Activated B cell treated with CpG ODN at 0.5 μM for 24 hours (primary cell): ENCODE results near the gene OMD. TPM values are rescaled to one million over a fixed set of nuclear protein-coding genes. Genes with fewer than 3 reads are reported as not detected.

Source experiments
- ATAC-seq: fragments of 200-7000 bp; cut with Tn5 transposase; one replicate; pipeline ENCODE4 v1.10.0; 2021; ENCODE audit warnings: low read depth, mild to moderate bottlenecking, moderate library complexity
- CTCF ChIA-PET: fragments of 350-600 bp; sonication (Branson Sonifier 250); formaldehyde crosslinking; loops from one replicate; lab custom pipeline; 2021; ENCODE audit warnings: antibody characterized with exemption; lab: Charles Lee
- POLR2A ChIA-PET: fragments of 350-600 bp; sonication (Branson Sonifier 250); formaldehyde crosslinking; loops from one replicate; lab custom pipeline; 2021; ENCODE audit warnings: antibody characterized with exemption; lab: Charles Lee
- DNase-seq: peaks from one replicate; pipeline ENCODE4 v3.0.0; 2022
- H3K27ac Mint-ChIP-seq: one replicate; pipeline ENCODE4 v1.8.0; 2020; ENCODE audit warnings: mixed read lengths
- H3K27me3 Mint-ChIP-seq: one replicate; pipeline ENCODE4 v1.8.0; 2021; ENCODE audit warnings: mixed read lengths
- H3K36me3 Mint-ChIP-seq: one replicate; pipeline ENCODE4 v1.8.0; 2021; ENCODE audit warnings: low read depth, mixed read lengths
- H3K4me1 Mint-ChIP-seq: one replicate; pipeline ENCODE4 v1.8.0; 2021; ENCODE audit warnings: mixed read lengths
- H3K4me3 Mint-ChIP-seq: one replicate; pipeline ENCODE4 v1.8.0; 2020; ENCODE audit warnings: mild to moderate bottlenecking, mixed read lengths
- H3K9me3 Mint-ChIP-seq: one replicate; pipeline ENCODE4 v1.8.0; 2020; ENCODE audit warnings: mixed read lengths
- intact Hi-C: fragments of 100-400 bp; cut with micrococcal nuclease; formaldehyde crosslinking; loops from one replicate; pipeline ENCODE4 v1.15.1; 2024
- total RNA-seq: library from RNA; stranded (reverse); gene quantifications from 2 replicates; pipeline ENCODE4 v1.2.3, GENCODE V29; 2022
- TF ChIP-seq, protein P1 (sequence below): fragments of 200-600 bp; IDR thresholded peaks from one replicate; pipeline ENCODE4 v1.8.0; 2022; ENCODE audit warnings: antibody characterized with exemption, mild to moderate bottlenecking

The OMD gene, protein sequence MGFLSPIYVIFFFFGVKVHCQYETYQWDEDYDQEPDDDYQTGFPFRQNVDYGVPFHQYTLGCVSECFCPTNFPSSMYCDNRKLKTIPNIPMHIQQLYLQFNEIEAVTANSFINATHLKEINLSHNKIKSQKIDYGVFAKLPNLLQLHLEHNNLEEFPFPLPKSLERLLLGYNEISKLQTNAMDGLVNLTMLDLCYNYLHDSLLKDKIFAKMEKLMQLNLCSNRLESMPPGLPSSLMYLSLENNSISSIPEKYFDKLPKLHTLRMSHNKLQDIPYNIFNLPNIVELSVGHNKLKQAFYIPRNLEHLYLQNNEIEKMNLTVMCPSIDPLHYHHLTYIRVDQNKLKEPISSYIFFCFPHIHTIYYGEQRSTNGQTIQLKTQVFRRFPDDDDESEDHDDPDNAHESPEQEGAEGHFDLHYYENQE
- total RNA-seq, result not detected in 2 replicates

DNA sequence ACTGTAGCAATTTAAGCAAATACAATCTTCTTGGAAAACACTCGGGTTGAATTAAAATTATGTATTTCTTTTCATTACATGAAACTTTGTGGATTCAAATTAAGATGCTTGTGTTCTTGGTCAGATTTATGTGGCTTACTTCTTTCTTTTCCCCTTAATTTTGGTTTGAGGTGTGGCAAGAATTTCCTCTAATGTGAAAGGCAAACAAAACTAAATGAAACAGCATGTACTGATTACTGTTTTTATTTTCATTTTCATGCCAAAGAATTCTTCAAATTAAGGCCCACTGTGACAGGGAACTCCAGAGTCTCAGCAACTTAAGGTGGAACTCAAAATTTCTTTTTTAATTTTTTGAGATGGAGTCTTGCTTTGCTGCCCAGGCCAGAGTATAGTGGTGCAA is at the start of gene OMD:
TSS of gene OMD (minus strand) at position 132 of the 400 bp plus-strand sequence. CDS start 6,913 bp downstream, outside the sequence.
- DNase-seq (no peak), ATAC-seq (no peak)
- Mint-ChIP-seq H3K4me3 (no peak within 1 kb of the TSS), H3K36me3 (no peaks in the 10 kb centered on the region), H3K27ac (no peak within 1 kb of the TSS), H3K27me3 (no peaks in the 10 kb centered on the region), H3K4me1 (no peaks in the 10 kb centered on the region), H3K9me3 (no peaks in the 10 kb centered on the region)
- TF ChIP-seq, protein P1, sequence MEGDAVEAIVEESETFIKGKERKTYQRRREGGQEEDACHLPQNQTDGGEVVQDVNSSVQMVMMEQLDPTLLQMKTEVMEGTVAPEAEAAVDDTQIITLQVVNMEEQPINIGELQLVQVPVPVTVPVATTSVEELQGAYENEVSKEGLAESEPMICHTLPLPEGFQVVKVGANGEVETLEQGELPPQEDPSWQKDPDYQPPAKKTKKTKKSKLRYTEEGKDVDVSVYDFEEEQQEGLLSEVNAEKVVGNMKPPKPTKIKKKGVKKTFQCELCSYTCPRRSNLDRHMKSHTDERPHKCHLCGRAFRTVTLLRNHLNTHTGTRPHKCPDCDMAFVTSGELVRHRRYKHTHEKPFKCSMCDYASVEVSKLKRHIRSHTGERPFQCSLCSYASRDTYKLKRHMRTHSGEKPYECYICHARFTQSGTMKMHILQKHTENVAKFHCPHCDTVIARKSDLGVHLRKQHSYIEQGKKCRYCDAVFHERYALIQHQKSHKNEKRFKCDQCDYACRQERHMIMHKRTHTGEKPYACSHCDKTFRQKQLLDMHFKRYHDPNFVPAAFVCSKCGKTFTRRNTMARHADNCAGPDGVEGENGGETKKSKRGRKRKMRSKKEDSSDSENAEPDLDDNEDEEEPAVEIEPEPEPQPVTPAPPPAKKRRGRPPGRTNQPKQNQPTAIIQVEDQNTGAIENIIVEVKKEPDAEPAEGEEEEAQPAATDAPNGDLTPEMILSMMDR, result no peak
- ChIA-PET CTCF (no interaction called here), POLR2A (no interaction called here)
- intact Hi-C loops, result no loop called here

DNA sequence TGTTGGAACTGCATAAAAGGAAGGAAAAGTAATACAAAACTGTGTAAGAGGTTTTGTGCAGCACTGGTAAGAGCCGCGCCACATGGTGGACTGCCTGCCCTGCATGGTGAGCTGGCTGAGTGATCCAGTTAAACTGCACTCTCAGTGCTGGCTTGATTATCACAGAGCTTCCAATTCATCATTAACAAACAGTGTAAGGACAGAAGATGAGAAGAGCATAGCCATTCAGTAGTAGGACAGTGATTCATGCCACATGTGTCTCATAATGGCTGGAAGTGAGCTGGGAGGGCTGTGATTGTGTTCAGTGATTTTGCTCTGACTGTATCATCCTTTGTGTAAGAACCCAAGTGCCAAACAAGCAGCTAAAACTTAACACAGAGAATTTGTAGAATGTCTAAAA is 43.9 kb upstream of the OMD start:
- H3K9me3 Mint-ChIP-seq, result no peaks in the 10 kb centered on the region
- CTCF ChIA-PET, result no interaction called here
- no peaks in the 10 kb centered on the region for H3K4me1 Mint-ChIP-seq

DNA sequence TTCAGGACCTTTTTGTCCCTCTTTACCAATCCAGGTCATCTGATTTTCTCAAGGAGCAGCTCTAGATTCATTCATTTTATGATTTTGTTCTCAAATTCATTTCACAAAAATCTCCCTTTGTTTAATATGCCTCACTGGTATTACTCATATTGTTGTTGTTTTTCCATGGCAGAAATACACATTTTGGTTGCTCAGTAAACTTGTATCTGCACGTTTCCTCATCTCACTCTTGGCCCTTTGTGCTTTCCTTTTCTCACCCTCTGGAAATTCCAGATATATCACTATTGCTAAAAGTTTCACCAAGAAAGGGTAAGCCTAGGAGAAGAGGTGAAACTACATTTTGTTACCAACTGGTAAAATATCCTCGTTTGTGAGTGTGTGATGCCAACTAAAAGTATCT is 43.2 kb upstream of the OMD start:
- Mint-ChIP-seq H3K27me3 (no peaks in the 10 kb centered on the region), H3K4me1 (no peaks in the 10 kb centered on the region), H3K27ac (no peak overlapping the region), H3K36me3 (no peaks in the 10 kb centered on the region), H3K4me3 (no peak overlapping the region), H3K9me3 (no peaks in the 10 kb centered on the region)
- ChIA-PET POLR2A (no interaction called here), CTCF (no interaction called here)
- no peak for DNase-seq
- TF ChIP-seq, protein P1, result no peak
- intact Hi-C loops, result no loop called here
- ATAC-seq, result no peak

More for the DNA sequence above, 43.9 kb upstream of the OMD start:
- H3K4me3 Mint-ChIP-seq, result no peak overlapping the region
- H3K27ac Mint-ChIP-seq, result no peak overlapping the region
- no peaks in the 10 kb centered on the region for H3K27me3 Mint-ChIP-seq
- H3K36me3 Mint-ChIP-seq, result no peaks in the 10 kb centered on the region
- ATAC-seq (no peak), DNase-seq (no peak)
- intact Hi-C loops, result no loop called here
- POLR2A ChIA-PET, result no interaction called here
- TF ChIP-seq, protein P1, result no peak

DNA sequence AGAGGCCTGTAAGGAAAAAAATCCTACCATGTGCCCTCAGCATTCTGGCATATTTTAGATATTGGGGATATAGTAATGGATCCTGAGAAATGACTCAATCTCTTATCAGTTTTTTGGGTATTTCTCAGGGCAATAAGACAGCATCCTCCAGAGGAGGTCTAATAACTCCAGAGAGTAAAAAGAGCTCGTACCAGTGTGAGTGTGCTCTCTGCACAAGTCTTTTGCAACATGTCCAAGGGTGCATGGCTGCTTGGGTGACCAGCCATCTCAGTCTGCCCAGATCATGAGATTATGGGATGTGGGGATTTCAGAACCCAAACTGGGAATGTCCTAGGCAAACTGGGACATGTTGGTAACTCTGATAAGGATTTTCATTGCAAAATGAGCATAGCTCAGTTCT is 42.8 kb upstream of the OMD start:
- ChIA-PET CTCF (no interaction called here), POLR2A (no interaction called here)
- intact Hi-C loops, result no loop called here
- H3K27me3 Mint-ChIP-seq, result no peaks in the 10 kb centered on the region
- ATAC-seq, result no peak
- no peak for DNase-seq
- no peak overlapping the region for H3K4me3 Mint-ChIP-seq
- no peaks in the 10 kb centered on the region for H3K9me3 Mint-ChIP-seq
- H3K4me1 Mint-ChIP-seq, result no peaks in the 10 kb centered on the region
- H3K36me3 Mint-ChIP-seq, result no peaks in the 10 kb centered on the region
- TF ChIP-seq, protein P1, result no peak
- no peak overlapping the region for H3K27ac Mint-ChIP-seq

DNA sequence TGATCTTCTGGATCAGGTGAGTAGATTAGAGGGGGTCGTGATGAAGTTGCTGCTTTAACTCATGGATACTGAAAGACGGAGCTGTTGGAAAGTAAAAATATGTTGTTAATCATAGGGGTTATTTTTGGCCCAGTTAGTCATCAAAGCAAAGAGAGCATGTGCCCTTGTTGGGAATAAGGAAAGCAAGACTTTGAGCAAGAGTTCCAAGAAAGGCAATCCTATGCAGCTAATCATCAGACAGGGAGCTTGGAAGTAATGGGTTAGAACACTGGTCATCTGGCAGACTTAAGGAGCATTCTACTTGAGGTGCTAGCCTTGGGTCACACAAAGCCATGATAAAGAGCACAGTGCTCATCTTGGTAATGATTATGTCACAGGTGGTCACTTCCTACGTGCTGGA is 39.7 kb upstream of the OMD start:
- POLR2A ChIA-PET, result no interaction called here

More for the DNA sequence above, 39.7 kb upstream of the OMD start:
- TF ChIP-seq, protein P1, result no peak
- H3K27me3 Mint-ChIP-seq, result no peaks in the 10 kb centered on the region
- CTCF ChIA-PET, result no interaction called here
- H3K4me1 Mint-ChIP-seq, result no peaks in the 10 kb centered on the region
- DNase-seq, result no peak
- no peaks in the 10 kb centered on the region for H3K36me3 Mint-ChIP-seq
- no peak for ATAC-seq
- H3K4me3 Mint-ChIP-seq, result no peak overlapping the region
- no peak overlapping the region for H3K27ac Mint-ChIP-seq
- H3K9me3 Mint-ChIP-seq, result no peaks in the 10 kb centered on the region
- intact Hi-C loops, result no loop called here
